Mammary epithelial cell (primary cell): ENCODE measurements around the gene AQP9.

Experiments
- CTCF ChIP-seq, 2 donors: IDR thresholded peaks in 1 of 2; conservative IDR thresholded peaks in 1 of 2; 2 replicates each; pipeline ENCODE4 v1.5.1; 2011 to 2012; ENCODE audit warnings: inconsistent platforms in 2 of 2, low read length in 2 of 2, mild to moderate bottlenecking in 2 of 2, control low read depth in 1 of 2, low read depth in 1 of 2; ENCODE audit not compliant: insufficient read depth in 1 of 2; ENCODE audit errors: extremely low read depth in 1 of 2
- EZH2 ChIP-seq: IDR thresholded peaks from 2 replicates; pipeline ENCODE4 v1.6.1; 2012; ENCODE audit warnings: low read length, inconsistent platforms, borderline replicate concordance

DNA sequence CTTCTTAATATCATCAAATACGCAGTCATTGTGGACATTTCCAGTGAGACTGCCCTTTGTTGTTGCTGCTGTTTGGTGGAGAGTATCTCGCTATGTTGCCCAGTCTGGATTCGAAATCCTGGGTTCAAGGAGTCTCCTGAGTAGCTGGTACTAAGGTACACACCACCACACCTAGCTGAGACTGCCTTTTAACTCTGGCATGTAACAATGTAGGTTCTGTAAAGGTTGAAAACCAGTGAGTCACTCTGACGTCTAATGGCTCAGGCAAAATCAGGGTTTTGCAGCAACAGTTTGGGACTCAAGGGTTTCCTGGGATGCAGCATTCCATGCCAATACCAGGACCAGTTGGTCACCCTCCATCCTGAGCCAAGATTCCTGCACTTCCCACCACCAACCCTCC, 52.2 kb downstream of the AQP9 start:
- TF ChIP-seq CTCF (conservative IDR thresholded peaks at IDR 0.05 in 1 of 2, IDR thresholded peaks at IDR 0.05 in 1 of 2; ENCODE audit: extremely low read depth in 1 of 2, insufficient read depth in 1 of 2, low read depth in 1 of 2, low read length in 2 of 2) (no peak), EZH2 (no peak)
